H1 (cell line): ENCODE data around the gene MAPK14. TPM values are rescaled to one million over a fixed set of nuclear protein-coding genes. Genes with fewer than 3 reads are reported as not detected.

Experiments used
- CTCF ChIA-PET: fragments of 300-600 bp; sonication (Branson Sonifier 250); formaldehyde crosslinking; loops from one replicate; lab custom pipeline; 2021; ENCODE audit not compliant: partially characterized antibody; lab: Charles Lee
- POLR2A ChIA-PET: fragments of 300-600 bp; sonication (Branson Sonifier 250); formaldehyde crosslinking; loops from one replicate; lab custom pipeline; 2021; ENCODE audit warnings: inconsistent platforms; ENCODE audit not compliant: partially characterized antibody; lab: Charles Lee
- DNase-seq, 2 experiments: peaks; one replicate each; pipeline versions ENCODE4 v3.0.0 to v3.0.0-alpha.2; 2010 to 2022; ENCODE audit warnings: low spot score in 2 of 2, low read depth in 1 of 2, mixed read lengths in 1 of 2
- FAIRE-seq: peaks from 2 replicates; lab custom pipeline; 2011; peaks lifted over from hg19 to GRCh38; lab: Jason Lieb, UNC
- H2AFZ ChIP-seq: 2 replicates; pipeline ENCODE4 v1.8.1; 2012; ENCODE audit warnings: low read length, inconsistent platforms
- H2AK5ac ChIP-seq: 2 replicates; pipeline ENCODE4 v1.6.1; 2013; ENCODE audit warnings: low read depth, low read length
- H2BK120ac ChIP-seq: replicated peaks from 2 replicates; pipeline ENCODE3; 2013; ENCODE audit warnings: low read depth, low read length, inconsistent platforms
- H2BK12ac ChIP-seq: 2 replicates; pipeline ENCODE4 v1.6.1; 2013; ENCODE audit warnings: low read depth, low read length
- H2BK15ac ChIP-seq: 2 replicates; pipeline ENCODE4 v1.6.1; 2013; ENCODE audit warnings: low read length
- H2BK20ac ChIP-seq: 2 replicates; pipeline ENCODE4 v1.6.1; 2013; ENCODE audit warnings: low read length
- H2BK5ac ChIP-seq: 2 replicates; pipeline ENCODE4 v1.6.1; 2013; ENCODE audit warnings: low read depth, low read length
- H3K14ac ChIP-seq: 2 replicates; pipeline ENCODE4 v1.6.1; 2013; ENCODE audit warnings: inconsistent platforms; ENCODE audit not compliant: insufficient read length
- H3K18ac ChIP-seq: 2 replicates; pipeline ENCODE4 v1.6.1; 2013; ENCODE audit warnings: low read length; ENCODE audit errors: extremely low read depth
- H3K23ac ChIP-seq: 2 replicates; pipeline ENCODE4 v1.6.1; 2013; ENCODE audit warnings: inconsistent platforms; ENCODE audit not compliant: insufficient read length
- H3K23me2 ChIP-seq: 2 replicates; pipeline ENCODE4 v1.6.1; 2013; ENCODE audit warnings: low read depth, low read length
- H3K27ac ChIP-seq: 2 replicates; pipeline ENCODE4 v1.6.1; 2011; ENCODE audit warnings: low read depth, low read length, inconsistent platforms
- H3K27me3 ChIP-seq, 4 experiments: replicated peaks in 1 of 4; 1 replicate in 1 of 4; 2 replicates in 3 of 4; pipeline versions ENCODE4 v1.6.1 to v1.8.1; 2011 to 2013; ENCODE audit warnings: low read length in 3 of 4, mild to moderate bottlenecking in 3 of 4, inconsistent platforms in 2 of 4, mixed read lengths in 2 of 4, moderate library complexity in 1 of 4; ENCODE audit not compliant: control insufficient read depth in 3 of 4, insufficient read depth in 3 of 4; ENCODE audit errors: extremely low read depth in 1 of 4
- H3K36me3 ChIP-seq, 4 experiments: 2 replicates each; pipeline versions ENCODE4 v1.6.1 to v1.8.1; 2011 to 2013; ENCODE audit warnings: mild to moderate bottlenecking in 4 of 4, low read length in 3 of 4, moderate library complexity in 2 of 4, control low read depth in 1 of 4, inconsistent platforms in 1 of 4; ENCODE audit not compliant: insufficient read depth in 4 of 4, control insufficient read depth in 2 of 4
- H3K4ac ChIP-seq: replicated peaks from 2 replicates; pipeline ENCODE3; 2013; ENCODE audit warnings: low read length, low read depth, mixed read lengths, inconsistent platforms; ENCODE audit not compliant: insufficient read length
- H3K4me1 ChIP-seq, 4 experiments: replicated peaks in 1 of 4; 1 replicate in 1 of 4; 2 replicates in 3 of 4; pipeline versions ENCODE4 v1.6.1 to v1.8.1; 2011 to 2013; ENCODE audit warnings: low read length in 3 of 4, inconsistent platforms in 2 of 4, mixed read lengths in 1 of 4; ENCODE audit not compliant: insufficient read depth in 4 of 4, control insufficient read depth in 3 of 4
- H3K4me2 ChIP-seq, 2 experiments: 2 replicates each; pipeline versions ENCODE4 v1.6.1 to v1.8.1; 2011 to 2013; ENCODE audit warnings: low read depth in 2 of 2, low read length in 2 of 2, control low read depth in 1 of 2, inconsistent platforms in 1 of 2, mild to moderate bottlenecking in 1 of 2; ENCODE audit not compliant: insufficient read depth in 1 of 2
- H3K4me3 ChIP-seq, 4 experiments: fragments of 200-600, 300-600 bp in 1 of 4; sonication (generic), shearing (Covaris generic), sonication (Bioruptor Twin) in 1 of 4; 2 replicates each; pipeline versions ENCODE4 v1.5.1 to v1.8.1; 2011 to 2016; ENCODE audit warnings: low read length in 4 of 4, low read depth in 3 of 4, control low read depth in 2 of 4, inconsistent platforms in 2 of 4, mild to moderate bottlenecking in 2 of 4, mixed read lengths in 1 of 4, moderate library complexity in 1 of 4; ENCODE audit not compliant: insufficient read depth in 2 of 4; ENCODE audit errors: extremely low read depth in 1 of 4
- H3K56ac ChIP-seq: replicated peaks from 2 replicates; pipeline ENCODE3; 2013; ENCODE audit warnings: low read depth, mild to moderate bottlenecking, mixed read lengths, low read length, inconsistent platforms; ENCODE audit not compliant: insufficient read length
- H3K79me1 ChIP-seq: 2 replicates; pipeline ENCODE4 v1.6.1; 2013; ENCODE audit warnings: low read depth, low read length, control low read depth
- H3K79me2 ChIP-seq, 2 experiments: 2 replicates each; pipeline versions ENCODE4 v1.6.1 to v1.8.1; 2012 to 2013; ENCODE audit warnings: low read length in 2 of 2, mild to moderate bottlenecking in 2 of 2, inconsistent platforms in 1 of 2; ENCODE audit not compliant: insufficient read depth in 2 of 2, control insufficient read depth in 1 of 2
- H3K9ac ChIP-seq, 4 experiments: replicated peaks in 1 of 4; 1 replicate in 1 of 4; 2 replicates in 3 of 4; pipeline versions ENCODE4 v1.6.1 to v1.8.1; 2011 to 2013; ENCODE audit warnings: low read depth in 3 of 4, low read length in 3 of 4, control low read depth in 2 of 4, mild to moderate bottlenecking in 2 of 4, moderate library complexity in 2 of 4, inconsistent platforms in 1 of 4; ENCODE audit errors: extremely low read depth in 1 of 4
- H3K9me3 ChIP-seq, 2 experiments: 2 replicates each; pipeline versions ENCODE4 v1.6.1 to v1.8.1; 2012 to 2013; ENCODE audit warnings: mild to moderate bottlenecking in 2 of 2, moderate library complexity in 2 of 2, control low read depth in 1 of 2, inconsistent platforms in 1 of 2, low read depth in 1 of 2, low read length in 1 of 2, mixed read lengths in 1 of 2; ENCODE audit not compliant: insufficient read depth in 2 of 2
- H4K20me1 ChIP-seq, 2 experiments: replicated peaks in 1 of 2; 2 replicates each; pipeline versions ENCODE3 to v1.8.1; 2011 to 2013; ENCODE audit warnings: inconsistent platforms in 2 of 2, low read length in 2 of 2, mild to moderate bottlenecking in 1 of 2; ENCODE audit not compliant: insufficient read depth in 2 of 2, control insufficient read depth in 1 of 2
- H4K5ac ChIP-seq: 2 replicates; pipeline ENCODE4 v1.6.1; 2013; ENCODE audit warnings: low read length, low read depth, mixed read lengths, inconsistent platforms; ENCODE audit not compliant: insufficient read length
- H4K8ac ChIP-seq: 2 replicates; pipeline ENCODE4 v1.8.0; 2013; ENCODE audit warnings: mild to moderate bottlenecking, moderate library complexity, low read length, inconsistent platforms; ENCODE audit not compliant: insufficient read depth; ENCODE audit errors: extremely low read depth
- H4K91ac ChIP-seq: replicated peaks from 2 replicates; pipeline ENCODE3; 2013; ENCODE audit warnings: low read length, mixed read lengths, inconsistent platforms; ENCODE audit not compliant: insufficient read length
- HDAC6 ChIP-seq: IDR thresholded peaks from one replicate; pipeline ENCODE4 v1.7.1; 2012; ENCODE audit warnings: low read depth, mild to moderate bottlenecking, inconsistent platforms, low read length, moderate library complexity
- NRF1 ChIP-seq: IDR thresholded peaks from 2 replicates; pipeline ENCODE4 v1.6.1; 2011; ENCODE audit warnings: mild to moderate bottlenecking, low read depth, low read length, improper control_type of control experiment
- TAF1 ChIP-seq: IDR thresholded peaks from 2 replicates; pipeline ENCODE4 v1.6.1; 2011; ENCODE audit warnings: mild to moderate bottlenecking, low read depth, low read length
- WGBS, 2 experiments: shearing (Covaris generic) in 1 of 2; methylation state at CpG; one replicate each; pipeline versions ENCODE4 v1.1.6 to v1.1.7; 2013 to 2015; ENCODE audit warnings: low lambda C conversion rate in 2 of 2, mixed read lengths in 2 of 2, inconsistent platforms in 1 of 2, low coverage in 1 of 2, missing lambda C conversion rate in 1 of 2; ENCODE audit not compliant: insufficient replicate concordance in 2 of 2, insufficient coverage in 1 of 2, insufficient read length in 1 of 2; ENCODE audit errors: extremely low coverage in 1 of 2, missing lambda C conversion rate in 1 of 2; 5-methylcytosine and 5-hydroxymethylcytosine counted together
- polyA plus RNA-seq, 7 experiments: library from polyadenylated mRNA; depleted of rRNA in 3 of 7; stranded (reverse) in 5 of 7; unstranded in 2 of 7; fragments of >200 nt in 5 of 7; fragments of 200-250 nt in 2 of 7; gene quantifications; 1 replicate in 5 of 7; 2 replicates in 1 of 7; 4 replicates in 1 of 7; pipeline versions ENCODE4 v1.2.1 to v1.2.3, GENCODE V29; 2011 to 2013; ENCODE audit warnings: missing spikeins in 2 of 7, mixed read lengths in 2 of 7
- total RNA-seq: library from RNA; stranded (reverse); fragmentation: NEBNext Ultra II Directional; extraction: Animal tissue kit (Norgen Biotek cat#: 25700); gene quantifications from 2 replicates; pipeline ENCODE4 v1.2.1, GENCODE V29; 2021

The MAPK14 gene
- total and polyA plus RNA-seq, 2 of the 8 experiments (the other 6 are each of a cell fraction or from before 2014, with no cell fraction given) = 18.1 to 39.3 TPM

- Histone ChIP-seq H3K4me2 (no peak overlapping the region), H3K56ac (no peak overlapping the region), H2AFZ (no peak overlapping the region), H2BK120ac (no peak overlapping the region), H3K79me1 (no peaks in the 10 kb centered on the region), H3K23ac (no peak overlapping the region), H3K27me3 (no peaks in the 10 kb centered on the region), H4K8ac (no peak overlapping the region), H3K9me3 (0 out of 4 replicates have a peak, but pooled peaks cover 0 to 4% of the 10 kb centered on the region in 2 experiments), H3K27ac (no peak overlapping the region), H3K4me1 (peaks cover 0 to 6% (median 0%) of the 10 kb centered on the region in 4 experiments; a peak in 3 of 7 replicates), H3K36me3 (peaks cover 0 to 2% (median 0%) of the 10 kb centered on the region in 4 experiments; a peak in 1 of 8 replicates), H3K4me3 (no peak overlapping the region), H3K14ac (no peak overlapping the region), H3K9ac (no peak overlapping the region), H3K79me2 (no peaks in the 10 kb centered on the region), H4K91ac (no peak overlapping the region), H3K18ac (no peak overlapping the region), H2BK15ac (no peak overlapping the region), H2BK20ac (no peak overlapping the region), H4K5ac (no peak overlapping the region), H3K4ac (no peak overlapping the region), H2BK12ac (no peak overlapping the region), H2AK5ac (no peak overlapping the region), H2BK5ac (0 out of 2 replicates have a peak overlapping the region, but pooled peaks have one; percentile 78), H4K20me1 (no peaks in the 10 kb centered on the region), H3K23me2 (no peaks in the 10 kb centered on the region)
- CTCF ChIA-PET = interaction anchor here (2.0 to 2.9 kb wide), 5 partner anchors 11 to 179 kb away, joined by 6 to 19 read pairs (median 8); partner anchors contain the start of gene MAPK13
- DNase-seq (no peak), FAIRE-seq (no peak)
- 92% methylated on average over 4 of the region's 4 CpGs; no CpG with 5 or more reads in 1 of the 2 experiments for WGBS, 2 experiments
- POLR2A ChIA-PET = interaction anchor here (1.0 to 1.4 kb wide), 2 partner anchors 11 to 21 kb away, joined by 3 read pairs; no protein-coding TSS in a partner anchor
- TF ChIP-seq NRF1 (no peak), HDAC6 (no peak), TAF1 (no peak)
Measured at GRCh38 chr6:36141091-36141490, 113.5 kb downstream of the MAPK14 start.
